Fibroblast of skin of right quadriceps (primary cell): Measurements from ENCODE around the gene IGF1.
A peak's percentile ranks its signal among the peaks of the same experiment; 100 is the strongest.
"Not testable (repeated sequence)": the region's sequence is repeated elsewhere in the genome, so short reads cannot be mapped to it uniquely, and the experiment has no call there.

Experiments
- DNase-seq: peaks from one replicate; pipeline ENCODE4 v3.0.0-alpha.2; 2013

The IGF1 gene

DNA sequence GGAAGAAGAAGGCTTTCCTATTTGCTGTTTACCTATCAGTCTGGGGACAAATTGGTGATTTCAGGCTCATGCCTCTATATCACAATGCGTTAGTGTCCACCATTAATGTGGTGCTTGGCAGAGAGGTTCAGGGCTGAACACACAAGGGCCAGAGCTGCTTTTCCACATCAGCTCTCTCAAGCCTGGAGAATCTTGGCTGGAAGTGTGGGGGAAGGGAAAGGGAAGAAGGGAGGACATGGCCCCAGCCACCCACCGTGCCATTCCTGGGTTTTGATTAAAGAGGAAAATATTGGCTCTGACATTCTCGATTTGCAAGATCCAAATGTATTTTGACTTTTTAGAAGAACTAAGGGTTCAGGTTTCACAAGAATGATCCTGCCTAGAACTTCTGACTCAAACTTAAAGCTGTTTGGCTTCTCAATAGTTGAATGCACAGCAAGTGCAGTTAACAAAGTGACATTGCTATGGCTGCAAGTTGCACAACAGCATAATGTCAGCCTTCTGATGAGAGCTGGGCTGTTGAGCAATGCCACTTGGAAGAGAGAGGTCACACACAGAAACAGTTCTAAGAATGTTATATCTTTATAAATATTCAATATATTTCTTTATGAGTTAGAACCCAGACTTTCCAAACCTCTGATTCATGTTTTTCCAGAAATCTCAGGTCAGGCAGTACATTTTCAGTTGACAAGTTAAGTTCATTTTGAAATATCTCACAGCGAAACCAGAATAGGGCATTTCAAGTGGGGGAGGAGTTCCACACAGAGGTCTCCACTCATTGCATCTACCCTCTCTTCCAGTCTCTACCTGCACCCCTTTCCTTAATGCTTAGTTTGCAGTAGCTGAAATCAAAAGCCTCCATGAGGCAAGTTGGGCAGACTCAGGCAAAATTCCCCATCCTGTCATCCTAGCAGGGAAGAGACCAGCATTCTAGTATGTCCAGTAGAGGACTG, 25.3 kb downstream of the IGF1 start:
- DNase-seq, result no peak

DNA sequence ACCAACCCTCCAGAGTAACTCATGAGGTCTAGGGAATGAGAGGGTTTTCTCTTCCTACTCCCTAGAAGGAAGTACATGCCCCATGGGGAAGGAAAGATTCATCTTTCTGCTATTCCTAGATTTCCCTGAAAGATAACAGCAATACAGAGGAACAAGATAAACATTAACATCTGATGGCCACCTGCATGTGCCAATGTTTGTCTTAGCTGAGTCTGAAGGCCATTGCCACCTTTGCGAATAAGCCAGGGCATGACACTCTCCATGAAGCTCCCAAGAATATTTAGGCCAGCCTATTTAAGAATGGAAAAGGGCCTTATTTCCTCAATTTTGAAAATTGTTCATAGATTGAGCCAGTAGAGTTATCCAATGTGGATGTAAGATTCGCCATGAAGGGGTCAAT, 26.0 kb downstream of the IGF1 start:
- DNase-seq, result no peak

DNA sequence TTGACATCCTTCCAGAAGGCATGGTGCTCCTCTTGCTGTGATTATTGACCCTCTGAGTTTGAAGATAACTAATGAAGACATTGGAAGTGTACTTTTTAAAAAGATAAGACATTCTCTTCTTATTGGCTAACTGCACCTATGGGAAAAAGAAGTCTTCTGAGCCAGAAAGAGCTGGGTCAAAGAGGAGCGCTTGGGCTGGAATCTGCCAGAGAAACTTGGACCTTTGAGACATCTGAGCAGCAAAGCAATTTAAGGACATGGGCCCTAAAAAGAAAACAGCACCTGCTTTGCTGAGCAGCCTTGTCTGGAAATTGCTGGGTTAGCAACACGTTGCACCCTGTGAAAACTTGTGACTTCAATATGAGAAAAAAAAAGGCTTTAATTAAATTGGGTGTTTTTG, 27.8 kb downstream of the IGF1 start:
- DNase-seq, result no peak

DNA sequence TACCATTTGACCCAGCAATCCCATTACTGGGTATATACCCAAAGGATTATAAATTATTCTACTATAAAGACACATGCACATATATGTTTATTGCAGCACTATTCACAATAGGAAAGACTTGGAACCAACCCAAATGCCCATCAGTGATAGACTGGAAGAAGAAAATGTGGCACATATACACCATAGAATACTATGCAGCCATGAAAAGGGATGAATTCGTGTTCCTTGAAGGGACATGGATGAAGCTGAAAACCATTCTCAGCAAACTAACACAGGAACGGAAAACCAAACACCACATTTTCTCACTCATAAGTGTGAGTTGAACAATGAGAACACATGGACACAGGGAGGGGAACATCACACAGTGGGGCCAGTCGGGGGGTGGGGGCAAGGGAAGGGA, 31.3 kb downstream of the IGF1 start:
- DNase-seq, result not testable (repeated sequence)

DNA sequence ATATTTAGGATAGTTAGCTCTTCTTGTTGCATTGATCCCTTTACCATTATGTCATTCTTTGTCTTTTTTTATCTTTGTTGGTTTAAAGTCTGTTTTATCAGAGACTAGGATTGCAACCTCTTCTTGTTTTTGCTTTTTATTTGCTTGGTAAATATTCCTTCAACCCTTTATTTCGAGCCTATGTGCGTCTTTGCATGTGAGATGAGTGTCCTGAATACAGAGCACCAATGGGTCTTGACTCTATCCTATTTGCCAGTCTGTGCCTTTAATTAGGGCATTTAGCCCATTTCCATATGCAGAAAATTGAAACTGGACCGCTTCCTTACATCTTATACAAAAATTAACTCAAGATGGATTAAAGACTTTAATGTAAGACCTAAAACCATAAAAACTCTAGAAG, 32.9 kb downstream of the IGF1 start:
- DNase-seq, result not testable (repeated sequence)

DNA sequence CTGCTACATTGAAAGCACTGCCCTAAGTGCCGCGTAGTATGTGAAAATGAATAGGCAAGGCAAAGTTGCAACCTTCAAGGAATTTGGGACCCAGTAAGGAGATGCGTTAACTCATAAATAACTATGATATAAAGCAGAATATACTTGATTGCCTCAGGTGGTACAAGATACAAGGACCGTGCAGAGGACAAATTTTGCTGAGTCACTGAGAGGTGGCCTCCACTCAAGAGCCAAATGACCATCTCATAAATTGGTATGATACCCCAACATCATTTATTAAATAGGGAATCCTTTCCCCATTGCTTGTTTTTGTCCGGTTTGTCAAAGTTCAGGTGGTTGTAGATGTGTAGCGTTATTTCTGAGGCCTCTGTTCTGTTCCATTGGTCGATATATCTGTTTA, 35.7 kb downstream of the IGF1 start:
- DNase-seq, result no peak

DNA sequence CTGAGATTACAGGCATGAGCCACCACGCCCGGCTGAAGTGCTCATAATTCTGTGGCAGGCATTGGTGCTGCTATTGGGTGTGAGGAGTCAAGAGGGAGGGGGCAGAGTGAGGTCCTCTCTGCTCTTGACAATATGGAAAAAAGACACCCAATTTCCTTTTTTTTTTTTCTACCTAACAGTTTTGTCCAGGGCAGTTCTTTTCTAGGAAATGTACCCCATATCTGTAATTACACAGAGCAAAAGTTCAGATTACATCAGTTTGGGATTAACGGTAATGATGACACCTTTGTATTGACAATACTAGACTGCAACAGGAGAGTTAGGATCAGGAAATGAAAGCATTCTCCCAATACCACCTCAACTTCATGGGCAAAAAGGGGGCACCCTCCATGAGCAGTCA, 36.3 kb downstream of the IGF1 start:
- DNase-seq, result no peak

DNA sequence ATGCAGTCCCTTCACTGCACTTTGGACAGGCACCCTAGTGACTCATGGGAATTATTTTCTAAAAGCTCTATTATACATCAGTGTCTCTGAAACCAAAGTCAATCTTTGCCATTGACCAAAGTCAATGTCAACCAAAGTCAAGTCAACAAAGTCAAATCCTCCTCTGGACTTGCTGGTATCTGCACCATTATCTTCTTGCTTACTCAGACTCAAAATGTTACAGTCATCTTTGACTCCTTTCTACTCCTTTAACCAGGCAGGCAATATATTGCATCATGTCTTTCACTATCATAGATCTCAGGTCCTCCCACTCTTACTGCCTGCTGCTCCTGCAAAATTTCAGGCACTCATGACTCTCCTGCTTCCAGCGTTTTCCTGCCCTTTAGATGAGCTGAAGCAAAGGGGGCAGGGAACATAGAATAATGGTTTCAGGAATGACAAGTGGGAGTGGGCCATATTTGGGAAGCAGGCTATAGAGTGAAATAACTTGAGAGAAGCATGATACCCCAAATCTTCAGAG, 39.2 kb downstream of the IGF1 start:
- DNase-seq, result no peak

DNA sequence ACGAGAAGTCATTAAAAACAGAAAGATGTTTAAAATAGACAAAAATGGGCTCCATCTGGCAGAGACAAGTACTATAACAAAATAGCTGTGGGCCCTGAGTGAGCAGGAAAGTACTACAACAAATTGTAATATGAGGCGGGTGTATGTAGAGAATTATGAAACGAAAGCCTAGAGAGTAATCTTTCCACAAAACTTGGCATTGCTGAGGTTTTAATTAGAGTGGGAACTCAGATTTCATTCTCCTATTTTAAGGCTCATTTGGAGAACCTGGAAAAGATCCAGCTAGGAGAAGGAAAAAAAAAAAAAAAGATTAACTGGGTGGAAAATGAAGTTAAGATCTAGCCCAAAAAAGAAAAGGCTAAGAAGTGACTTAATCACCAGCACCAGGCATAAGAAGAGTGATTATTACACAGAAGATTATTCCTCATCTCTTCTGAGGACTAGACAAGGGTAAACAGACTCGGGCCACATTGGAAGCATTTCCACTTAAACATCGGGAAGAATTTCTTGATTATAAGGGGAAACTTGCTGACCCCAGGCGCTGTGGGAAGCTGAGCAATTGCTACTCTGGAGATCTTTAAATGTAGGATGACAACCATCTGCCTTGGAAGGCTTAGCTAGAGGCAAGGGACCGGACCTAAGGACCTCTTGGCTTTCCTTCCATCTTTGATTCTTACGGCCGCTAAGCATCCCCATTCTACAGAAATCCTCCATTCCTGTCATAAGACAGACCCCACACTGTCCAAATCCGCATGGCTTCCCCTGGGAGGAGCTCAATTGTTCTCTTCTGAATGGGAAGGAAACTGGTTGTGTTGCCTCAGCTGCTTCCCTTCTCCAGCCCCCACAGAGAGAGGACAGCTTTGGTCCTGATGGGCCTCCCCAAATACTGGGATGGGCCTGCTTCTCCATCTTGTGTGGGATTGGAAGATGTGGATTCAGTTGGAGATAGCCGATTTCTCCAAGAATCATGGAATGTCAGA, 40.6 kb downstream of the IGF1 start:
- no peak for DNase-seq

DNA sequence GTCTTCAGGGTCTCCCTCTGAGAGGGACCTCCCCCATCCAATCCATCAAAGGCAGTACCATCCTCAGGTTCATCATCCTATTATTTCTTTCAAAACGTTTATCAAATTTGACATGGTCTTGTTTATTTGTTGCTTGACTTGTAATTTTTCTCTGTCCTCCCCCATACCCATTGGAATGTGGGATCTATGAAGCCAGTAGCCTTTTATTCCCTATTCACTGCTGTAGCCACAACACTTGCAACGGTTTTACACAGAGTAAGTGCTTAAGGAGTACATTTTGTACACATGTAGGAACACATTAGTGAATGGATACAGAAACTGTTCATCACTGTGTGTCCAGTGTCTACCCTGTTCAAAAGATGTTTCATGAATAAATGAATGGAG, 41.5 kb downstream of the IGF1 start:
- DNase-seq, result no peak

DNA sequence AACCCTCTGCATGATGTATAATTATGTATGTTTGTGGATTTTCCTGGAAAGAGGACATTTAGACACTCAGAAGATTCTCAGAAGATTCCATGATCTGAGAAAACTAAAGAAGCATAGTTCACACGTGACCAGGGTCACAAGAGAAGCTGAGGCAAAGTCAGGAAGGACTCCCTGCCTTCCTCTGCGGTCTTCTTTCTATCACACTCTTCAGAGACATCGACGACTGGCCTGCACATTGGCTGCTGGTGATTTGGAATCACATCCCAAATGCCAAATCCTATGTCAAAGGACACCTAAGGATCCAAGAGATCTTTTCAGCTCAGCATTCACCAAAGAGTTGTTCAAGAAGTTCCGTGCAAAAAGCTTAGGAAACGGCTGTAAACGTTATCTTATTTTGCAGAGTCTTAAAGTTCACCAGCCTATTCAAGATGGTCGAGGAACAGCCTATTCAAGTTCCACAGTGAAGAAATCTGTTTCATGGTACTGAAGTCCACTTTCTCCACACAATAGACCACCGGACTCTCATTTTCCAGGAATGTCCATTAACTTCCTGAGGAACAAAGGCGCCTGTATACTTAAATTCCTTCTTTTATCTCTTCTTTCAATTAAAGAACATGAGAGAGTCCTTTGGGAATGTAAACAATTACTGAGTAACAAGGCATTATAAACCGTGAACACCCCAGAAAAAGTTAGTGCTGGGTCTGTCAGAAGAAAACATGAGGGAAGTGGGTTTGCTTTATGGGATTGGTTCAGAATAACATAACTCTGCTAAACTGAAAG, 42.1 kb downstream of the IGF1 start:
- DNase-seq, result no peak

DNA sequence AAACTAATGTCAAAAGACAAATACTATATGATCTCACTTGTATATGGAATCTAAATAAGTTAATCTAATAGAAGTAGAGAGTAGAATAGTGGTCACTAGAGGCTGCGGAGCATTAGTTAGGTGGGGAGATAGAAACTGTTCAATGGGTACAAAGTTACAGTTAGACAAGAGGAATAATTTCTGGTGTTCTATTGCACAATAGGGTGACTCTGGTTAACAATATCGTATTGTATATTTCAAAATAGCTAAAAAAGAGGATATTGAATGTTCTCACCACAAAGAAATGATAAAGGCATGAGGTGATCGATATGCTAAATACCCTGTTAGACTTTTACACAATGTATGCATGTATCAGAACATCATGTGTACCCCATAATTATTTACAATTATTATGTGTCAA, 42.9 kb downstream of the IGF1 start:
- DNase-seq, result no peak

DNA sequence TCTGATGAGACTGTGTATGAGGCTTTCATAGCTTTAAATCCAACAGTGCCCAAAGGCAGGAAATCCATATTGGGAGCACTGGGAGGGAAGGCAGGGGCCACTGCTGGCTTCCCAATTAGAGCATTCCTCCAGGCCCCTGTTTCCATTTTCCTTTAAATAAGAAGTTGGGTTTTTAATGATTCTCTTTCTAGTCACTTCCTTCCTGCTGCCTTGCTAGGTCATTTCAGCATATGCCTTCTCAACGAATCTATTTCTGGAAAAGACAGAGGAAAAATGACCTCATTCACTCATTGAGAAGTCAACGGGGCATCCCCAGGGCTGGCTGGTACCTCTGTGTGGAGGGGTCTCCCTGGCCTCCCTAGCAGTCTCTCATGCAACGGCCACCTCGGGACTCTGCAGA, 43.5 kb downstream of the IGF1 start:
- DNase-seq, result no peak

DNA sequence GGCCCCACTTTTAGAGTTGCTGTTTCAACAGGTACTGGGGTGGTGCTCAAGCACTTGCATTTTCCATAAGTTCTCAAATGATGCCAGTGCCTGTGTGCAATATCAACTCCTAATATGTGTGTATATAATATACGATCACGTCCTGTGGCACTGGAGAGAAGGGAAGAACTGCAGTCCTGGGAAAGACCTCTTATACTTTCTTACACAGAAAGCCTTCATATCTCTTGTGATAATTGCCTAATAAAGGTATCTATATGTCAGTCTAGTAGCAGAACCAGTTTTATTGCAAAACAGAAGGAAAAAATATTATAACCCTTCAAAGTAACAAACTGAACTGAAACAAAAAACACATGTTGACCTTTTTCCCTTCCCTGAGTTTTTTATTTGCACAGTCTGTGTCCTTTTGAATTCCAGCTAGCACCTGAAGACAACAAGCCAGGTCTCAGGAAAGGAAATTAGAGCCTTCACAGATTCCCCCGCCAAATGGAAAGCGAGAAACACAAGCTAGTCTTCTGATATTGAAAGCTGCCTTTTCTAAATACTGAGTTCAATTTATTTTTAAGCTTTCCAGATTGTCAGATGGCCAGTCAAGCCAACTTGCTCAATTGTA, 44.4 kb downstream of the IGF1 start:
- no peak for DNase-seq

DNA sequence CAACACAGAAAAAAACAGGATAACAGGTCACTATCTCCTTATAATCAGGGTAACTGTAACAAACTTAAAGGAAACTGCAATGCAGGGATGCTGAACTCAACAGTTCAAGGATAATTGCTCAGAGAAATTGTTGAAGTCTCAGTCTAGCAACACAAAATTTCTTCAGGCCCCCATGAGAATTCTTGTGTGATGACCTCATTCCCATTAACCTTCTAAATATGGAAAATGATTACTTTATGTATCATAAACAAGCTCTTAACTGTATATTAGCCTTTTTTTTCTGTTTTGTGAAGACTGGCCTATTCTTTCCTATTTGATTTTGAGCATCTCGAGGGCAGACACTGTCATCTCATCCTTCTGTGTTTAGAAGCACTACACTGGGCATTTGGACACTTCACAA, 47.1 kb downstream of the IGF1 start:
- peak; percentile 11 for DNase-seq

DNA sequence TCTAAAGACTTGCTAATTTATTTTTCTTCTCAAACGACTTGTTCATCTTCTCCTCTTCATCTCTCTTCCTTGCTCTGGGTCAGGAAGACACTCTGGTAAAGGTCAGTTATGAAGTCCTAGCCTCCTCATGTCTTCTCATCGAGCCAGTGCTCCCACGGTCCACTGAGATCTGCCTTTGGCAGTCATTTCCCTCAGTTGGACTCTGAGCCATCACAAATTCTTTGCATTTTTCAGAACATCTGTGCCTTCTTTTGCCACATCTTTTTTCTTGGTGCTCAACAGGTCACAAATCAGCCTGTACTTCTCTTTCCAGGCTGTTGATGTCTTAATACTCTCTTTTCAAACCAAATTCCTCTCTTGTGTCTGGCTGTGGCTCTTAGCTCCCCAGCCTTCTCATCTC, 49.7 kb downstream of the IGF1 start:
- no peak for DNase-seq

DNA sequence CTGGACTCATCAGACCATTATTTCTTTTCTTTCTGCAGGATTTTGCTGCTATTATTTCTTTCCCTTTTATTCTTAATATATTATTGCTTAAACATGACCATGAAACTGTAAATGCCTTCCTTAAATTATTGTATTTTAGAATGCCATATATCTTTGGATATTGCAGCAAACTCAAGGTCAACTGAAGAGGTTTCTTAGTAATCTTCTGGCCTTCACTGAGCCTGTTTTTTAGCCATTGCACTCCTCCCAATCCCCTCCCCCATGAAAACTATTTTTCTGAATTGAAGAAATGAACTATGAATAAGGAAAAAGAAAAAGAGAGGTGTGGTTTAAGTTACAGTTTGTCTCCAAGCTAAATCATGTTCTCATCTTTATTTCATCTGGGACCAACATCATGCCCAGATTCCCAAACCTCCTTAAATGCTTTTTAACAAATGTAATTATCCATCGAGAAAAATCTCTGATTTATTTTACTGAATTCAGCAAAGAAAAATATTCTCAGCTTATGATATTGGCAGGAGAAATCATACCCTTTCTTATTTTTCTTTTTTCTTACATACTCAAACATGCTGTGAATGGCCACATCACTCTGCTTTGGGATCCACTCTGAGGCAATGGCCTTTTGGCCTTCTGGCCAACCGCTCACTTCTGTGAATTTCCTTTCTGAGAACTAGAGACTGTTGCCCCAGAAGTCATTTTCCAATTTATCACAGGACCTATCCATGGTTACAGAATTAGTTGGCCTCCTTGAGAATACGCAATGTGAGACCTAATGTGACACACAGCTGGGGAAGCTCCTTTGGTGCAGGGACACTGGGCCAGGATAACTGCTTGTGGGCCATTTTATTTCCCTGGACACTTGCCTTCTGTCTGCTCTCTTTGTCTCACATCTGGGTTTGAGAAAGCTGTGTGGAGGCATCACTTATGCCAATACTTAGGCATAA, 50.9 kb downstream of the IGF1 start:
- no peak for DNase-seq

DNA sequence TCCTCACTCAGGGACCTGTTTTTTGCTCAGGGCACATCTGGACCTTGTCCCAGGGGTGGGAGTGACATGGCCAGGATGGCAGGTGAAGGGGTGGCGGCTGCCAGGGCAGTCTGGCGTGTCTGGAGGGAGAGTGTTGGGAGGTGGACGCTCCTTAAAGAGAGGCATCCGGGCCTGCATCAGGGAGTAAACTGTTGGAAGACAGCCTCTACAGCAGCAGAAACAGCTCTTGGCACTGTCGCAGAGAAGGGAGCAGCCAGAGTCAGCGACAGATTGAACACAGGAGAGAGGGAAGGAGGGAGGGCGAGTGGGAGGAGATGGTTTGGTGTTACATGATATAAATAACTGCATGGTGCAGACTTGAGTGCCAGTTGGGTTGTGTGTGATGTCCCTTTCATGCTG, 52.8 kb downstream of the IGF1 start:
- DNase-seq, result no peak

DNA sequence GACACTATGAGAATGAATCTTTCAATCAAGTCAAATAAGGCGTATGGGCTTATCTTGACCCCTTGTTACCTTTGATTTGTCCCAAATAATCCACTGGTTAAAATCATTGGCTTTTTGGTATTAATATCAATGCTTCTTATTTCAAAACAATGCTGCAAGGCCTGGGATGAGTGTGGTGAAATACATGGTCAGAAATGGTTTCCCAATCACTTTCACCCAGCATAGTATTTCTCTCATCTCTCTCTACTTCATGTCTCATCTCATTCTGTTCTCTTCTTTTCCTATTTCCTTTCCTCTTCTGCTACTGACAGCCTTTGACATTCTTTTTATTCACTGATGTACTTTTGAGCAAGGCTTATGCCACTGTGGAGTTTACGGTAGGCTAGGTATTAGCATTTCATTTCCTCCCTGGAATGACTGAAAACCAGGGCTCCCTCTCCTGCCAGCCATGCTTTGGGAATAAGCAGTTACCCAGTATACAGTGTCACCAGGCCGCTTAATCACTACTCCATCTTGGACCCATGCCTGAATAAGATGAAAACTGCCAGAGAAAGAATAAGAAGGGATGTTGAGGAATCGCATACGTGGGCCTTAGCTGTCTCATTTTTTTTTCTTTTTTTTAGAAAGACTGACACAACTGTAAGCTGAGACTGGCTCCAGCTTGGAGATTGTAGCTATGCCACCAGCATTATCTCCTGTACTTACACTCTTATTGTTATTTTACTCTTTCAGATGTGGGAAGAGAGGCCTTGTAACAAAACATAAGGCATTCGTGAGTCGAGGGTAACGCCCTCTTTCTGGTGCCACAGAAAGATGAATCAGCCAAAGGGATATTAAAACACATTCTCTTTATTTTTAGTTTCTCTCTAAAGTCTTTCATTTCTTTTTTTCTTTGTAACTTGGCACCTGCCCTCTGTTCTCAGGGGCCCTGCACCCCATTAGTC, 53.5 kb downstream of the IGF1 start:
- DNase-seq, result no peak
